Measurements from ENCODE around the gene CISH. TPM values are rescaled to one million over a fixed set of nuclear protein-coding genes. Genes with fewer than 3 reads are reported as not detected.

CISH gene
- total and polyA plus RNA-seq, 10 of the 15 experiments (the other 5 are each of a cell fraction or from before 2014, with no cell fraction given) = 0.21 to 4.4 (median 1.8) TPM

GRCh38 chr3:50657407-50657806 is 45.8 kb upstream of the CISH start (continued):
- TF ChIP-seq BMI1 (IDR thresholded peaks at IDR 0.05; ENCODE audit: borderline replicate concordance) (no peak), PBX3 (IDR thresholded peaks at IDR 0.05; ENCODE audit: insufficient replicate concordance, low read depth, low read length) (no peak)

DNA sequence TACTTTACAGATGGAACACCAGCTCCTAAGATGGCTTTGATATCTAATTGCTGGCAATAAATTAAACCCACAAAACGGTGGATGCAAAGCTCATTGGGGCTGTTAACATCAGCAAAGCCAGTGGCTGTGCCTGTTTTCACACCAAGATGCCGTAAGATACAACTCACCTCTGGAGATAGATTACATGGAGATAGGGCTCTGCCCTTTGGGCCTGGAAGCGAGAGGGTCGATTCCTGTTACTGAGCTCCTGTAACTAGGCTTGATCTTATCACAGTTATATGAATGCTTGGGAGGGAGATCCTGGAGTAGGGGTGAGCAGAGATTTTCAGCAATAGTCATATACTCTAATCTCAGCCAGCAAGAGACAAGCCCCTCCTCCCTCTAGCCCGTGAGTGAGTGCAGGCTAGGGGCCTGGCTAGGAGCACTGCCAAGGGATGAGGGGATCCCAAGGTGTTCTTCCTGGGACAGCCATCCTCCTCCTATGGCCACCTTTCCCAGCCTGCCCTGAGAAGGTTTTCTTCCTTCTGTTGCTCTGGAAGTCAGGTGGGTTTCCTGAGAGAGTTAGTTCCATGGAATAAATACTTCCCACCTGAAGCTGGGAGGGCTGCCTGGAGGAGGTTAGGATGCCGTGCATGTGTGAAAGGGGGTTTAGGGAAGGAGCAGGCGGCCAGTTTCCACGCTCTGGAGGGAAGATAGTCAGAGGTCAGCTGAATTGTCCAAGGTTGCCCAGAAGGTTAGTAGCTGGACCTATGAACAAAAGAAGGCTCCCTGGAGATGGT is 45.0 kb upstream of the CISH start:
- intact Hi-C loops (cut with micrococcal nuclease; ENCODE audit: unreplicated experiment) = no loop called here
- Histone ChIP-seq H4K20me1 (ENCODE audit: control insufficient read depth, insufficient read depth) (no peaks in the 10 kb centered on the region), H3K36me3 (ENCODE audit: control insufficient read depth in 2 of 2, insufficient read depth in 2 of 2, low read length in 1 of 2) (no peaks in the 10 kb centered on the region), H3K9me3 (replicated peaks; ENCODE audit: control insufficient read depth, insufficient read depth, low read length) (no peaks in the 10 kb centered on the region), H3K4me3 (no peak overlapping the region), H3K79me2 (ENCODE audit: control insufficient read depth, insufficient read depth, low read length) (no peaks in the 10 kb centered on the region), H3K4me2 (ENCODE audit: control insufficient read depth, insufficient read depth) (no peak overlapping the region), H3K4me1 (ENCODE audit: control insufficient read depth, insufficient read depth, low read length) (no peaks in the 10 kb centered on the region), H3K9ac (ENCODE audit: control insufficient read depth, insufficient read depth, low read length) (no peak overlapping the region), H2AFZ (ENCODE audit: control insufficient read depth, low read depth, low read length) (no peak overlapping the region), H3K27me3 (replicated peaks in 1 of 2; ENCODE audit: control insufficient read depth in 2 of 2, insufficient read depth in 2 of 2, low read length in 1 of 2) (no peaks in the 10 kb centered on the region; a peak in 3 of 4 replicates), H3K27ac (ENCODE audit: control insufficient read depth, insufficient read depth) (no peak overlapping the region)
- POLR2A ChIA-PET = no interaction called here
- SMC1A ChIA-PET (ENCODE audit: uncharacterized antibody, unreplicated experiment) = interaction anchor here (0.6 to 8.0 kb wide), 2 partner anchors 39 to 783 kb away, joined by 3 to 81 read pairs; partner anchors contain the start of gene MAPKAPK3
- RAD21 ChIA-PET (ENCODE audit: unreplicated experiment) = interaction anchor here (7.3 kb wide), 1 partner anchor 42 kb away, joined by 84 read pairs; the partner anchor contains the start of gene MAPKAPK3
- DNase-seq (ENCODE audit: low read depth, low spot score) = no peak
- CTCF ChIA-PET = interaction anchor here (10.8 kb wide), 1 partner anchor 38 kb away, joined by 250 read pairs; the partner anchor contains the start of gene MAPKAPK3
- FAIRE-seq = no peak
- WGBS (ENCODE audit: insufficient coverage, insufficient replicate concordance, low lambda C conversion rate, missing lambda C conversion rate) = 17% methylated on average over 8 of the region's 8 CpGs
- no TSS peak for BruUV-seq (replicated peaks)
- no peak for ATAC-seq
- in situ Hi-C loops (cut with MboI) = no loop called here
- TF ChIP-seq, protein P1, sequence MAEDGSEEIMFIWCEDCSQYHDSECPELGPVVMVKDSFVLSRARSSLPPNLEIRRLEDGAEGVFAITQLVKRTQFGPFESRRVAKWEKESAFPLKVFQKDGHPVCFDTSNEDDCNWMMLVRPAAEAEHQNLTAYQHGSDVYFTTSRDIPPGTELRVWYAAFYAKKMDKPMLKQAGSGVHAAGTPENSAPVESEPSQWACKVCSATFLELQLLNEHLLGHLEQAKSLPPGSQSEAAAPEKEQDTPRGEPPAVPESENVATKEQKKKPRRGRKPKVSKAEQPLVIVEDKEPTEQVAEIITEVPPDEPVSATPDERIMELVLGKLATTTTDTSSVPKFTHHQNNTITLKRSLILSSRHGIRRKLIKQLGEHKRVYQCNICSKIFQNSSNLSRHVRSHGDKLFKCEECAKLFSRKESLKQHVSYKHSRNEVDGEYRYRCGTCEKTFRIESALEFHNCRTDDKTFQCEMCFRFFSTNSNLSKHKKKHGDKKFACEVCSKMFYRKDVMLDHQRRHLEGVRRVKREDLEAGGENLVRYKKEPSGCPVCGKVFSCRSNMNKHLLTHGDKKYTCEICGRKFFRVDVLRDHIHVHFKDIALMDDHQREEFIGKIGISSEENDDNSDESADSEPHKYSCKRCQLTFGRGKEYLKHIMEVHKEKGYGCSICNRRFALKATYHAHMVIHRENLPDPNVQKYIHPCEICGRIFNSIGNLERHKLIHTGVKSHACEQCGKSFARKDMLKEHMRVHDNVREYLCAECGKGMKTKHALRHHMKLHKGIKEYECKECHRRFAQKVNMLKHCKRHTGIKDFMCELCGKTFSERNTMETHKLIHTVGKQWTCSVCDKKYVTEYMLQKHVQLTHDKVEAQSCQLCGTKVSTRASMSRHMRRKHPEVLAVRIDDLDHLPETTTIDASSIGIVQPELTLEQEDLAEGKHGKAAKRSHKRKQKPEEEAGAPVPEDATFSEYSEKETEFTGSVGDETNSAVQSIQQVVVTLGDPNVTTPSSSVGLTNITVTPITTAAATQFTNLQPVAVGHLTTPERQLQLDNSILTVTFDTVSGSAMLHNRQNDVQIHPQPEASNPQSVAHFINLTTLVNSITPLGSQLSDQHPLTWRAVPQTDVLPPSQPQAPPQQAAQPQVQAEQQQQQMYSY (CRISPR knock-in tag; IDR thresholded peaks at IDR 0.05) = no peak
- no peak for TF ChIP-seq PBX3 (IDR thresholded peaks at IDR 0.05; ENCODE audit: insufficient replicate concordance, low read depth, low read length)
- no peak for TF ChIP-seq BCLAF1 (IDR thresholded peaks at IDR 0.05)
- TF ChIP-seq RCOR1 (conservative IDR thresholded peaks at IDR 0.05; ENCODE audit: low read depth, low read length) = no peak
- TF ChIP-seq NFXL1 (IDR thresholded peaks at IDR 0.05; ENCODE audit: borderline replicate concordance) = no peak
- TF ChIP-seq NFIC (IDR thresholded peaks at IDR 0.05; ENCODE audit: low read depth, low read length) = no peak
- no peak for TF ChIP-seq KDM1A (IDR thresholded peaks at IDR 0.05; ENCODE audit: borderline replicate concordance)

All from GM12878 (cell line).